ENCODE measurements around the gene ARHGAP24. TPM values are rescaled to one million over a fixed set of nuclear protein-coding genes. Genes with fewer than 3 reads are reported as not detected.
"Not testable (repeated sequence)": the region's sequence is repeated elsewhere in the genome, so short reads cannot be mapped to it uniquely, and the experiment has no call there.

ARHGAP24 gene
- total RNA-seq, 2 experiments from 2014 or later: 0.22 to 0.70 TPM

DNA sequence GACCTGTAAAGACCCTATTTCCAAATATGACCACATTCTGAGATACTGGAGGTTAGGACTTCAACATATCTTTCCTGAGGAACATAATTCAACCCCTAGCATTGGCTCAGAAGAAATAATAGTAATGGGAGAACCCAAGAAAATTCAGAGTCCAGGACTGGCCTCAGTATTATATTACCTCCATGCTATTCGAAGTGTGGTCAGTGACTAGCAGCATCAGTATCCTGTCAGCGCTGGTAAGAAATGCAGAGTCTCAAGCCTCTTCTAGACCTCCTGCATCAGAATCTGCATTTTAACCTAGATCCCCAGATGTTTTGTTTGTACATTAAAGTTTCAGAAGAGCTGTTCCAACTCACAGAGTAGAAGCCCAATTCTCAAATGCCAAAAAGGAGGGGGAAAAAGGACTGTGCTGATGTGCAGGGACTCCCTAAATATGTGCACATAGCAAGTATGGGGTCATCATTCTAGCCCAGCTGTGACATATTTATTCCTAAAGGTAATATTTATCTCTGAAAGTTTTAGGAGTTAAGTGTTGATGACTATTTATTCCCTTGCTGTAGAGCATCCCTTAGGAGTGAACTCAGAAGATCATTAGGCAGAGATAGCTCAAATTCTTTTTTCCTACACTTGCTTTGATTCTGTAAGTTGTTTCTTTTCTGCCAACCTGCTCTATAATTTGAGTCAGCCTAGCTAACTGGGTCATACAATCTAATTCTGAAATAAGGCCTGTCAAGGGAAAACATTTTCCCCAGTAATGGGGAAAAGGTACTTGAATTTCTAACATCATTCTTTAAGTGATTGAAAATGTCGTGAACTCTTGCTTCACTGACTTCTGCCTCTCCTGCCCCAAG, 361.9 kb downstream of the ARHGAP24 start:
- H3K27ac Mint-ChIP-seq: no peak overlapping the region
- no peaks in the 10 kb centered on the region for H3K27me3 Mint-ChIP-seq
- H3K36me3 Mint-ChIP-seq (ENCODE audit: low read depth): no peaks in the 10 kb centered on the region
- H3K9me3 Mint-ChIP-seq: no peaks in the 10 kb centered on the region
- POLR2A ChIA-PET: no interaction called here
- no peak for DNase-seq
- no peak overlapping the region for H3K4me3 Mint-ChIP-seq
- no peak for TF ChIP-seq CTCF (IDR thresholded peaks at IDR 0.05)
- CTCF ChIA-PET: interaction anchor here (1.3 kb wide), 1 partner anchor 17 kb away, joined by 3 read pairs; no protein-coding TSS in a partner anchor
- intact Hi-C loops (cut with micrococcal nuclease): no loop called here
- H3K4me1 Mint-ChIP-seq (ENCODE audit: low read depth): no peaks in the 10 kb centered on the region
- no peak for ATAC-seq

- no peak overlapping the region for H3K4me3 Mint-ChIP-seq
- ChIA-PET POLR2A (no interaction called here), CTCF (interaction anchor here (1.3 kb wide), 1 partner anchor 16 kb away, joined by 3 read pairs; no protein-coding TSS in a partner anchor)
- no peak for TF ChIP-seq CTCF (IDR thresholded peaks at IDR 0.05)
- peaks cover 3% of the 10 kb centered on the region for H3K27me3 Mint-ChIP-seq
- intact Hi-C loops (cut with micrococcal nuclease): no loop called here
- no peaks in the 10 kb centered on the region for H3K9me3 Mint-ChIP-seq
- H3K36me3 Mint-ChIP-seq (ENCODE audit: low read depth): no peaks in the 10 kb centered on the region
- ATAC-seq (no peak), DNase-seq (no peak)
- H3K27ac Mint-ChIP-seq: no peak overlapping the region
- H3K4me1 Mint-ChIP-seq (ENCODE audit: low read depth): peaks cover 1% of the 10 kb centered on the region
These were observed 362.4 kb downstream of the ARHGAP24 start for GRCh38 chr4:85837439-85837733.

DNA sequence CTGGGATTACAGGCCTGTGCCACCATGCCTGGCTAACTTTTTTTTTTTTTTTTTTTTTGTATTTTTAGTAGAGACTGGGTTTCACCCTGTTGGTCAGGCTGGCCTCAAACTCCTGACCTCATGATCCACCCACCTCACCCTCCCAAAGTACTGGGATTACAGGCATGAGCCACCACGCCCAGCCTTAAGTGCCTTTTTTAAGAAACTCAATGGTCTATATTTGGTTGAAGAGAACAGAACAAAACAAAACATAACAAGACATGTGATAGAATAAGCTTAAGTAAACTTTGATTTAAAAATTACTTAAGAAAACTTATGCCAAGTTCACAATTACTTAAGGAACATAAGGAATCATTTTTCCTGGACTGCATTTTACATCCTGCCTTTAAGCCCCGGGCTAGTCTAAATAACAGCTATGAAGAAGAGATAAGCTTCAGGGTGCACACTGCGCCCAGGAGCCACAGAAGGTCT, 365.1 kb downstream of the ARHGAP24 start:
- H3K9me3 Mint-ChIP-seq; CTCF ChIA-PET; DNase-seq; H3K4me1 Mint-ChIP-seq (ENCODE audit: low read depth); intact Hi-C loops (cut with micrococcal nuclease); H3K27ac Mint-ChIP-seq; H3K27me3 Mint-ChIP-seq; H3K4me3 Mint-ChIP-seq; H3K36me3 Mint-ChIP-seq (ENCODE audit: low read depth); POLR2A ChIA-PET; ATAC-seq: not testable (repeated sequence)

DNA sequence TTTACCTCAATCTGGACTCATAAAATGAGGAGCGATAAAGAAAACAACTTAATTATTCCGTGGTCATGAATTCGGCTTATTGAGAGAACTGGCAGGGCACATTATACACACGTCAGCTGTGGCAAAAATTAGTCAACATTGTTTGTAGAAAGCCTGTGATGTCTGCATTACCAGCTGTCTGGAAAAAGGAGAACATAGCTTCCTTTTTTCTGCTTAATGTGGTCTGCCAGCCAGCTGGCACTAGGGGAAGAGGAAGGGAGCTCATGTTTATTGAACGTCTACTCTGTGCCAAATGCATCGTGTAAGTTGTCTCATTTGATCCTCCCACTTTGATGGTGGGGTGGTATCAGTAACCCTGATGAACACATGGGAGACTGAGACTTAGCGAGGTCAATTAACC, 367.6 kb downstream of the ARHGAP24 start:
- POLR2A ChIA-PET: no interaction called here
- no peaks in the 10 kb centered on the region for H3K9me3 Mint-ChIP-seq
- peaks cover 5% of the 10 kb centered on the region for H3K27me3 Mint-ChIP-seq
- intact Hi-C loops (cut with micrococcal nuclease): no loop called here
- CTCF ChIA-PET: no interaction called here
- no peak for TF ChIP-seq CTCF (IDR thresholded peaks at IDR 0.05)
- ATAC-seq (peak; percentile 17), DNase-seq (peak; percentile 21)
- H3K4me3 Mint-ChIP-seq: no peak overlapping the region
- H3K27ac Mint-ChIP-seq: no peak overlapping the region
- H3K4me1 Mint-ChIP-seq (ENCODE audit: low read depth): peaks cover 3% of the 10 kb centered on the region
- H3K36me3 Mint-ChIP-seq (ENCODE audit: low read depth): no peaks in the 10 kb centered on the region

DNA sequence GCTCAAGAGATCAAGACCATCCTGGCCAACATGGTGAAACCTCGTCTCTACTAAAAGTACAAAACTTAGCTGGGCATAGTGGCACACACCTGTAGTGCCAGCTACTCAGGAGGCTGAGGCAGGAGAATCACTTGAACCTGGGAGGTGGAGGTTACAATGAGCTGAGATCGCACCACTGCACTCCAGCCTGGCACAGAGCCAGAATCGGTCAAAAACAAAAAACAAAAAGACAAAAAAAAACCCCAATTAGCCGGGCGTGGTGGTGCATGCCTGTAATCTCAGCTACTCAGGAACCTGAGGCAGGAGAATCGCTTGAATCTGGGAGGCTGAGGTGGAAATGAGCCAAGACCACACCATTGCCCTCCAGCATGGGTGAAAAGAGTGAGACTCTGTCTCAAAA, 378.8 kb downstream of the ARHGAP24 start:
- H3K9me3 Mint-ChIP-seq; H3K36me3 Mint-ChIP-seq (ENCODE audit: low read depth); POLR2A ChIA-PET; H3K4me1 Mint-ChIP-seq (ENCODE audit: low read depth); ATAC-seq; DNase-seq; intact Hi-C loops (cut with micrococcal nuclease); H3K27ac Mint-ChIP-seq; H3K27me3 Mint-ChIP-seq; H3K4me3 Mint-ChIP-seq: not testable (repeated sequence)
- CTCF ChIA-PET: interaction anchor here (1.0 kb wide), 1 partner anchor 16 kb away, joined by 3 read pairs; no protein-coding TSS in a partner anchor

DNA sequence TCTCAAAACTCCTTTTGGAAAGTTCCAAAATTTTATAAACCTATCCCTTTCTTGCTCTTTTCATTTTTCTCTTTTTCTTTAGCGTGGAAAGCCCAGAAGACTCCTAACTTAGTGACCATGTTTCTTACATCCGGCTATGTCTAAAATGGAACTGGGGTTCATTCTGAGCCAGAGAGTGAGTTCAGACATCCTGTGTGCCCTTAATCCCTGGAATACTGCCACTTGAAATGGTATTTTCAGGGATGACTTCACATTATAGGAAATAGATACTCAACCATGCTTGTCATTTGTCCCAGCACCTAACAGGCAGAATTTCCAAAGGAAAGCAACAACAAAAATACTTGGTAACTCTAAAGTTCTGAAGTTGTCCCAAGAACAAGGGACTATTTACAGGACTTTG, 379.6 kb downstream of the ARHGAP24 start:
- Mint-ChIP-seq H3K27ac (no peak overlapping the region), H3K4me1 (ENCODE audit: low read depth) (no peaks in the 10 kb centered on the region), H3K9me3 (peaks cover 1% of the 10 kb centered on the region), H3K27me3 (no peaks in the 10 kb centered on the region), H3K4me3 (no peak overlapping the region), H3K36me3 (ENCODE audit: low read depth) (no peaks in the 10 kb centered on the region)
- CTCF ChIA-PET: no interaction called here
- POLR2A ChIA-PET: no interaction called here
- DNase-seq: no peak
- intact Hi-C loops (cut with micrococcal nuclease): no loop called here
- no peak for ATAC-seq
- no peak for TF ChIP-seq CTCF (IDR thresholded peaks at IDR 0.05)
